Measurements from ENCODE around the gene ANKRD29.
"Not testable (repeated sequence)": the region's sequence is repeated elsewhere in the genome, so short reads cannot be mapped to it uniquely, and the experiment has no call there.

The ANKRD29 gene

GRCh38 chr18:23617412-23618014 lies 45.2 kb downstream of the ANKRD29 start:
- Histone ChIP-seq H3K9me3 (ENCODE audit: control insufficient read depth, insufficient read depth, low read length) (no peaks in the 10 kb centered on the region), H3K4me1 (ENCODE audit: control insufficient read depth, insufficient read depth, low read length) (no peaks in the 10 kb centered on the region), H3K36me3 (ENCODE audit: control insufficient read depth, insufficient read depth, low read length) (no peaks in the 10 kb centered on the region), H3K4me3 (ENCODE audit: low read length) (no peak overlapping the region), H3K27ac (ENCODE audit: low read length) (no peak overlapping the region), H3K27me3 (ENCODE audit: control insufficient read depth, insufficient read depth, low read length) (peaks cover 7% of the 10 kb centered on the region; the same call in 1 of the 2 replicates)
- DNase-seq (ENCODE audit: low read depth, low spot score): no peak
- no CpG with 5 or more reads among the region's 4 CpGs for WGBS (ENCODE audit: insufficient coverage, insufficient read length)

DNA sequence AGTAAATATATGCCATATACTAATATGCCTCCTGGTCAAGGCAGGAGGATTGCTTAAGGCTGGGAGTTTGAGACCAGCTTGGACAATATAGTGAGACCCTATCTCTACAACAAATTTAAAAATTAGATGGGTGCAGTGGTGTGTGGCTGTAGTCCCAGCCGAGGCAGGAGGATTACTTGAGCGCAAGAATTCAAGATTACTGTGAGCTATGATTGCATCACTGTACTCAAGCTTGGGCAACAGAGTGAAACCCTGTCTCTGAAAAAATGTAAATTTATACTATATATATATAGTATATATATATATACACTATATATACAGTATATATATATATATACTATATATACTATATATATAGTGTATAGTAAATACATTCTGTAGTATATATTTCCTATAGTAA lies 46.5 kb downstream of the ANKRD29 start:
- Histone ChIP-seq H3K9me3 (ENCODE audit: control insufficient read depth, insufficient read depth, low read length) (no peaks in the 10 kb centered on the region), H3K4me3 (ENCODE audit: low read length) (no peak overlapping the region), H3K27ac (ENCODE audit: low read length) (no peak overlapping the region), H3K36me3 (ENCODE audit: control insufficient read depth, insufficient read depth, low read length) (no peaks in the 10 kb centered on the region), H3K4me1 (ENCODE audit: control insufficient read depth, insufficient read depth, low read length) (no peaks in the 10 kb centered on the region), H3K27me3 (ENCODE audit: control insufficient read depth, insufficient read depth, low read length) (peaks cover 7% of the 10 kb centered on the region; the same call in 1 of the 2 replicates)
- WGBS (ENCODE audit: insufficient coverage, insufficient read length): no CpG with 5 or more reads among the region's 2 CpGs
- DNase-seq (ENCODE audit: low read depth, low spot score): no peak

DNA sequence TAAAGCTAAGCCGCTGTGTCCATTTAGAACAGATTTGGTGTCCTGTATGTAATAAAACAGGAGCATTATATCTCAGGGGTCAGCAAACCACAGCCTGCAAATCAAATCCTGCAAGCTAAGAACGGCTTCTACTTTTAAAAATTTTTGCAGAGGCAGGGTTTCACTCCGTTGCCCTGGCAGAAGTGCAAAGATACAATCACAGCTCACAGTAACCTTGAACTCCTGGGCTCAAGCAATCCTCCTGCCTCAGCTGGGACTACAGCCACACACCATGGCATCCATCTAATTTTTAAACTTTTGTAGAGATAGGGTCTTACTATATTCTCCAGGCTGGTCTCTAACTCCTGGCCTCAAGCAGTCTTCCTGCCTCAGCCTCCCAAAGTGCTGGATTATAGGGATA lies 47.8 kb downstream of the ANKRD29 start:
- WGBS (ENCODE audit: insufficient coverage, insufficient read length): no CpG with 5 or more reads among the region's 3 CpGs
- Histone ChIP-seq H3K36me3 (ENCODE audit: control insufficient read depth, insufficient read depth, low read length) (no peaks in the 10 kb centered on the region), H3K27me3 (ENCODE audit: control insufficient read depth, insufficient read depth, low read length) (peaks cover 4% of the 10 kb centered on the region; the same call in 1 of the 2 replicates), H3K4me3 (ENCODE audit: low read length) (no peak overlapping the region), H3K4me1 (ENCODE audit: control insufficient read depth, insufficient read depth, low read length) (no peaks in the 10 kb centered on the region), H3K9me3 (ENCODE audit: control insufficient read depth, insufficient read depth, low read length) (no peaks in the 10 kb centered on the region), H3K27ac (ENCODE audit: low read length) (no peak overlapping the region)
- DNase-seq (ENCODE audit: low read depth, low spot score): no peak

- Histone ChIP-seq H3K4me1 (ENCODE audit: control insufficient read depth, insufficient read depth, low read length) (no peaks in the 10 kb centered on the region), H3K27ac (ENCODE audit: low read length) (no peak overlapping the region), H3K36me3 (ENCODE audit: control insufficient read depth, insufficient read depth, low read length) (no peaks in the 10 kb centered on the region), H3K27me3 (ENCODE audit: control insufficient read depth, insufficient read depth, low read length) (no peaks in the 10 kb centered on the region; the same call in 1 of the 2 replicates), H3K4me3 (ENCODE audit: low read length) (no peak overlapping the region), H3K9me3 (ENCODE audit: control insufficient read depth, insufficient read depth, low read length) (no peaks in the 10 kb centered on the region)
- WGBS (ENCODE audit: insufficient coverage, insufficient read length): no CpG with 5 or more reads among the region's 2 CpGs
- DNase-seq (ENCODE audit: low read depth, low spot score): no peak
Observed at GRCh38 chr18:23614413-23614812, 48.3 kb downstream of the ANKRD29 start.

GRCh38 chr18:23613091-23613475 lies 49.6 kb downstream of the ANKRD29 start:
- H3K36me3 ChIP-seq (ENCODE audit: control insufficient read depth, insufficient read depth, low read length); H3K4me1 ChIP-seq (ENCODE audit: control insufficient read depth, insufficient read depth, low read length); H3K27ac ChIP-seq (ENCODE audit: low read length); H3K4me3 ChIP-seq (ENCODE audit: low read length); H3K27me3 ChIP-seq (ENCODE audit: control insufficient read depth, insufficient read depth, low read length); DNase-seq (ENCODE audit: low read depth, low spot score); H3K9me3 ChIP-seq (ENCODE audit: control insufficient read depth, insufficient read depth, low read length): not testable (repeated sequence)
- WGBS (ENCODE audit: insufficient coverage, insufficient read length): no CpG with 5 or more reads among the region's 7 CpGs

- Histone ChIP-seq H3K27ac (ENCODE audit: low read length) (no peak overlapping the region), H3K36me3 (ENCODE audit: control insufficient read depth, insufficient read depth, low read length) (no peaks in the 10 kb centered on the region), H3K9me3 (ENCODE audit: control insufficient read depth, insufficient read depth, low read length) (no peaks in the 10 kb centered on the region), H3K27me3 (ENCODE audit: control insufficient read depth, insufficient read depth, low read length) (no peaks in the 10 kb centered on the region), H3K4me1 (ENCODE audit: control insufficient read depth, insufficient read depth, low read length) (no peaks in the 10 kb centered on the region), H3K4me3 (ENCODE audit: low read length) (no peak overlapping the region)
- no peak for DNase-seq (ENCODE audit: low read depth, low spot score)
- WGBS (ENCODE audit: insufficient coverage, insufficient read length): no CpG with 5 or more reads among the region's 8 CpGs
Observed at GRCh38 chr18:23612434-23613090, 50.1 kb downstream of the ANKRD29 start.

DNA sequence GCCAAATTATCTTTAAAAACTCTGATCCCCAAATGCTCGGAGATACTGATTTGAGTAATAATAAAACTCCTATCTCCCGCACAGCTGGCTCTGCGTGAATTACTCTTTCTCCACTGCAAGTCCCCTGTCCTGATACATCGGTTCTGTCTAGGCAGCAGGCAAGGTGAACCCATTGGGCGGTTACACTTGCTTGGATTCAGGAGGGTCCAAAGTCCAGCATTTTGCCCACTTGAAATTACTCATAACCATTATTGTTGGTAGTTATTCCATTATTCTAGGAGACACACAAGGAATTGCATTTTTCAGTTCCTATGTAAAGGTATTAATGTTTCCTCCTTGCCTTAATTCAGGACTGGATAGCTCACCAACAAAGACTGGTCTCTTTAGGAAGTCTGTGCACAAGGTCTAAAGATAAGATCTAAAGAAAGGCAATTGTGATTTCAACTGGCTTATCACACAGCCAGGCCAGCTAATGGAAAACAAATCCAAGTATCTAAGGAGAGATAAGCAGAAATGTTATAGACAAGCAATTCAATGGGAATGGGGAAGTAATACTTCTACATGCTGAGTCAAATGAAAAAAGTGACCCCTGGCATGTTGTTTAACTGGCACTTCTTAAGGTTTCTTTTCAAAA lies 53.2 kb downstream of the ANKRD29 start:
- DNase-seq (ENCODE audit: low read depth, low spot score): no peak
- no peak overlapping the region for H3K27ac ChIP-seq (ENCODE audit: low read length)
- no peaks in the 10 kb centered on the region for H3K36me3 ChIP-seq (ENCODE audit: control insufficient read depth, insufficient read depth, low read length)
- H3K9me3 ChIP-seq (ENCODE audit: control insufficient read depth, insufficient read depth, low read length): no peaks in the 10 kb centered on the region
- no peaks in the 10 kb centered on the region for H3K4me1 ChIP-seq (ENCODE audit: control insufficient read depth, insufficient read depth, low read length)
- no peaks in the 10 kb centered on the region for H3K27me3 ChIP-seq (ENCODE audit: control insufficient read depth, insufficient read depth, low read length)
- WGBS (ENCODE audit: insufficient coverage, insufficient read length): no CpG with 5 or more reads among the region's 5 CpGs
- H3K4me3 ChIP-seq (ENCODE audit: low read length): no peak overlapping the region

DNA sequence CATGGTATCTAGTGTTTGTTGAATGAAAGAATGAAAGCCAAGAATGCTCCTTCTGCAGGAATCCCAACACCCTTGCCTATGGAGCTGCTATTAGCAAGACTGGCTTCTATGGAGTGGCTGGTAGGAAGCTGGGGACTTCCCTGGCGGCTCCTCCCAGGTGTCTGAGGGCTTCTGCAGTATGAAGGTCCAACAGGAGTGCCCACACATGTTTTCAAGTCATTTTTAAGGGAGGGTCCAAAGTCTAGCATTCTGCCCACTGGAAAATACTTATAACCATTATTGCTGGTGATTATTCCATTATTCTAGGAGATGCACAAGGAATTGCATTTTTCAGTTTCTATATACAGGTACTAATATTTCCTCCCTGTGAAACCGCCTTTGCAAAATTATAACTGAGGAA lies 54.5 kb downstream of the ANKRD29 start:
- Histone ChIP-seq H3K4me3 (ENCODE audit: low read length) (no peak overlapping the region), H3K4me1 (ENCODE audit: control insufficient read depth, insufficient read depth, low read length) (no peaks in the 10 kb centered on the region), H3K36me3 (ENCODE audit: control insufficient read depth, insufficient read depth, low read length) (no peaks in the 10 kb centered on the region), H3K27me3 (ENCODE audit: control insufficient read depth, insufficient read depth, low read length) (no peaks in the 10 kb centered on the region), H3K27ac (ENCODE audit: low read length) (no peak overlapping the region), H3K9me3 (ENCODE audit: control insufficient read depth, insufficient read depth, low read length) (no peaks in the 10 kb centered on the region)
- no CpG with 5 or more reads among the region's 2 CpGs for WGBS (ENCODE audit: insufficient coverage, insufficient read length)
- no peak for DNase-seq (ENCODE audit: low read depth, low spot score)

- H3K4me3 ChIP-seq (ENCODE audit: low read length): no peak overlapping the region
- no peak for DNase-seq (ENCODE audit: low read depth, low spot score)
- no peaks in the 10 kb centered on the region for H3K27me3 ChIP-seq (ENCODE audit: control insufficient read depth, insufficient read depth, low read length)
- H3K36me3 ChIP-seq (ENCODE audit: control insufficient read depth, insufficient read depth, low read length): no peaks in the 10 kb centered on the region
- H3K4me1 ChIP-seq (ENCODE audit: control insufficient read depth, insufficient read depth, low read length): no peaks in the 10 kb centered on the region
- no peak overlapping the region for H3K27ac ChIP-seq (ENCODE audit: low read length)
- no peaks in the 10 kb centered on the region for H3K9me3 ChIP-seq (ENCODE audit: control insufficient read depth, insufficient read depth, low read length)
Observed at GRCh38 chr18:23605941-23606340, 56.8 kb downstream of the ANKRD29 start.

- Histone ChIP-seq H3K36me3 (ENCODE audit: control insufficient read depth, insufficient read depth, low read length) (no peaks in the 10 kb centered on the region), H3K27ac (ENCODE audit: low read length) (no peak overlapping the region), H3K9me3 (ENCODE audit: control insufficient read depth, insufficient read depth, low read length) (no peaks in the 10 kb centered on the region), H3K4me1 (ENCODE audit: control insufficient read depth, insufficient read depth, low read length) (no peaks in the 10 kb centered on the region), H3K4me3 (ENCODE audit: low read length) (no peak overlapping the region), H3K27me3 (ENCODE audit: control insufficient read depth, insufficient read depth, low read length) (no peaks in the 10 kb centered on the region)
- no CpG with 5 or more reads among the region's 1 CpG for WGBS (ENCODE audit: insufficient coverage, insufficient read length)
- no peak for DNase-seq (ENCODE audit: low read depth, low spot score)
Observed at GRCh38 chr18:23599809-23600208, 62.9 kb downstream of the ANKRD29 start.

DNA sequence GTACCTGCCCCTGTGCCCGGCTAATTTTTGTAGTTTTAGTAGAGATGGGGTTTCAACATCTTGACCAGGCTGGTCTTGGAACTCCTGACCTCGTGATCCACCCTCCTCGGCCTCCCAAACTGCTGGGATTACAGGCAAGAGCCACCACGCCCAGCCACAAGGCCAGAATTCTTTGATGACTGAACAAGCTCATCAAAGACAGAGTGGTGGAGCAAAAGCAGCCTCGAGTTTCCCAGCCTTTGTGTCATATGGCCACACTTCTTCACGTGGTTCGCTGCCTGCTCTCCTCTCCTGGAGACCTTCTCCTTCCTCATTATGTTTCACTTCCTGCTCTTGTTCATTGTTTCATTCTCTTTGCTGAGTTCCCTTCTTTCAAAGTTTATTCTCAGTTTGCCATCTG lies 66.5 kb downstream of the ANKRD29 start:
- Histone ChIP-seq H3K4me3 (ENCODE audit: low read length) (no peak overlapping the region), H3K36me3 (ENCODE audit: control insufficient read depth, insufficient read depth, low read length) (no peaks in the 10 kb centered on the region), H3K27me3 (ENCODE audit: control insufficient read depth, insufficient read depth, low read length) (no peaks in the 10 kb centered on the region), H3K27ac (ENCODE audit: low read length) (no peak overlapping the region), H3K9me3 (ENCODE audit: control insufficient read depth, insufficient read depth, low read length) (no peaks in the 10 kb centered on the region), H3K4me1 (ENCODE audit: control insufficient read depth, insufficient read depth, low read length) (no peaks in the 10 kb centered on the region)
- WGBS (ENCODE audit: insufficient coverage, insufficient read length): no CpG with 5 or more reads among the region's 7 CpGs
- DNase-seq (ENCODE audit: low read depth, low spot score): no peak

All from iPS DF 6.9 (cell line).